ENCODE measurements around the gene GNG4. TPM values are rescaled to one million over a fixed set of nuclear protein-coding genes. Genes with fewer than 3 reads are reported as not detected.

GNG4 gene
- total and polyA plus RNA-seq, 12 donors: 0.22 to 25.8 (median 3.8) TPM; not detected in 2

DNA sequence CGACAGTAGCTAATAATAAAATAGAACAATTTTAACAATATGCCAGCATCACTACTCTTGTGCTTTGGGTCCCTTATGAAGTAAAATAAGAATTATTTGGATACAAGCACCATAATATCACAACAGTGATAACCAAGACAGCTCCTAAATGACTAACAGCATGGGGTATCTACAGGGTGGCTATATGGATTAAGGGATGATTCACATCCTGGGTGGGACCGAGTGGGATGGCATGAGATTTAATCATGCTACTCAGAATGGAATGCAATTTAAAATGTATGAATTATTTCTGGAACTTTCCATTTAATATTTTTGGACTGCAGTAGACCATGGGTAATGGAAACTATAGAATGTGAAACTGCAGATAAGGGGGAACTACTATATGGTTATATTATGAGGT is 117.2 kb downstream of the GNG4 start:
- no peaks in the 10 kb centered on the region for H3K36me3 ChIP-seq (replicated peaks in 1 of 2)
- H3K27me3 ChIP-seq: no peaks in the 10 kb centered on the region
- WGBS, 4 donors: 78 to 87% (median 85%) methylated on average over 2 of the region's 2 CpGs
- TF ChIP-seq, protein P1, sequence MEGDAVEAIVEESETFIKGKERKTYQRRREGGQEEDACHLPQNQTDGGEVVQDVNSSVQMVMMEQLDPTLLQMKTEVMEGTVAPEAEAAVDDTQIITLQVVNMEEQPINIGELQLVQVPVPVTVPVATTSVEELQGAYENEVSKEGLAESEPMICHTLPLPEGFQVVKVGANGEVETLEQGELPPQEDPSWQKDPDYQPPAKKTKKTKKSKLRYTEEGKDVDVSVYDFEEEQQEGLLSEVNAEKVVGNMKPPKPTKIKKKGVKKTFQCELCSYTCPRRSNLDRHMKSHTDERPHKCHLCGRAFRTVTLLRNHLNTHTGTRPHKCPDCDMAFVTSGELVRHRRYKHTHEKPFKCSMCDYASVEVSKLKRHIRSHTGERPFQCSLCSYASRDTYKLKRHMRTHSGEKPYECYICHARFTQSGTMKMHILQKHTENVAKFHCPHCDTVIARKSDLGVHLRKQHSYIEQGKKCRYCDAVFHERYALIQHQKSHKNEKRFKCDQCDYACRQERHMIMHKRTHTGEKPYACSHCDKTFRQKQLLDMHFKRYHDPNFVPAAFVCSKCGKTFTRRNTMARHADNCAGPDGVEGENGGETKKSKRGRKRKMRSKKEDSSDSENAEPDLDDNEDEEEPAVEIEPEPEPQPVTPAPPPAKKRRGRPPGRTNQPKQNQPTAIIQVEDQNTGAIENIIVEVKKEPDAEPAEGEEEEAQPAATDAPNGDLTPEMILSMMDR (IDR thresholded peaks at IDR 0.05): no peak
- no peak for TF ChIP-seq POLR2A (IDR thresholded peaks at IDR 0.05)
- no peak overlapping the region for H3K27ac ChIP-seq
- H3K4me3 ChIP-seq: no peak overlapping the region
- intact Hi-C loops (cut with DNase I): no loop called here
- H3K9me3 ChIP-seq (replicated peaks in 1 of 3): no peaks in the 10 kb centered on the region
- DNase-seq: no peak
- H3K4me1 ChIP-seq (replicated peaks in 1 of 2): no peaks in the 10 kb centered on the region

DNA sequence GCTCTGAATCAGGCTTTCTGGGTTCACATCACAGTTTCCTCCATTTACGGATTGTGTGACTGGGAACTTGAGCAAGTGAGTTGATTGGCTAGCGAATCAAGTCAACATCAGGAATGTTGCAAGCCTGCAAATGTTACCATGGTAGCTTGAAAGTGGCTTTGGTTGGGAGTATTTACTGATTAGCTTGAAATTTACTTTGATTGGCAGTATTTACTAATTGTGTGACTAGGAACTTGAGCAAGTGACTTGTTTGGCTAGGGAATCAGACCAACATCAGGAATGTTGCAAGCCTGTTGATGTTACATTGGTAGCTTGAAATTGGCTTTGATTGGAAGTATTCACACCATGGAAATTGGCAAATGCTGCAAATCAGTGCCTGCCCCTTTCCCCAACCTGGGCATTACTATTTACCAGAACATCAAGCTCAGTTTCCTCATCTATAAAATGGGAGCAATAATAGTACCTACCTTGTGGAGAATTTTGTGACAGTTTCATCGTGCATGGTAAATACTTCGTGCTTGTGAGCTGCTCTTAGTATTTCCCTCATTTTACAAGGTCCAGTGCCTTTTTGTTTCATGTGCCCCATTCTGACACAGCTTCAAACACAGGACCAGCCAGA is 122.3 kb downstream of the GNG4 start:
- Histone ChIP-seq H3K27me3 (no peaks in the 10 kb centered on the region), H3K4me3 (no peak overlapping the region), H3K27ac (no peak overlapping the region), H3K4me1 (replicated peaks in 1 of 2) (no peaks in the 10 kb centered on the region), H3K36me3 (replicated peaks in 1 of 2) (no peaks in the 10 kb centered on the region), H3K9me3 (replicated peaks in 1 of 3) (no peaks in the 10 kb centered on the region)
- intact Hi-C loops (cut with DNase I): no loop called here
- WGBS, 4 donors: 87 to 95% (median 90%) methylated on average over 4 of the region's 4 CpGs
- DNase-seq: no peak
- TF ChIP-seq POLR2A (IDR thresholded peaks at IDR 0.05): no peak
- TF ChIP-seq, protein P1 (IDR thresholded peaks at IDR 0.05): no peak

DNA sequence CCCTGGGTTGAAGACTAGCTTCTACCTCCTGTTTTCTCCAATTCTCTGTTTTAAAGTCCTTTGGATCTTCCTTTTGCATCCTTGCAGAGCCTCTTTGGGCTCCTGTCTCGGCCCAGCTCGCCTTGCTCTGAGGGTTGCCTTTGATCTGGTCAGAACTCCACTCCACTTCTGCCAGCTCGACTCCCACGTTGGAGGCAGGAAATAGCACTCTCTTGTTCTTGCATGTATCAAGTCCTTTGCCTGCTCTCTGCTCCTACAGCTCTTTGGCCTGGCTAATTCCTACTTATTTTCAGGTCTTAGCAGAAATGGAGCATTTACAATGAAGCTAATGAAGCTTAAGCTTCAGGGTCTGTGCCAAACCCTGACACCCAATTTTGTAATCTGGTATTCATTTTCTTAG is 124.3 kb downstream of the GNG4 start:
- Histone ChIP-seq H3K4me1 (replicated peaks in 1 of 2) (no peaks in the 10 kb centered on the region), H3K4me3 (no peak overlapping the region)
- intact Hi-C loops (cut with DNase I): no loop called here

DNA sequence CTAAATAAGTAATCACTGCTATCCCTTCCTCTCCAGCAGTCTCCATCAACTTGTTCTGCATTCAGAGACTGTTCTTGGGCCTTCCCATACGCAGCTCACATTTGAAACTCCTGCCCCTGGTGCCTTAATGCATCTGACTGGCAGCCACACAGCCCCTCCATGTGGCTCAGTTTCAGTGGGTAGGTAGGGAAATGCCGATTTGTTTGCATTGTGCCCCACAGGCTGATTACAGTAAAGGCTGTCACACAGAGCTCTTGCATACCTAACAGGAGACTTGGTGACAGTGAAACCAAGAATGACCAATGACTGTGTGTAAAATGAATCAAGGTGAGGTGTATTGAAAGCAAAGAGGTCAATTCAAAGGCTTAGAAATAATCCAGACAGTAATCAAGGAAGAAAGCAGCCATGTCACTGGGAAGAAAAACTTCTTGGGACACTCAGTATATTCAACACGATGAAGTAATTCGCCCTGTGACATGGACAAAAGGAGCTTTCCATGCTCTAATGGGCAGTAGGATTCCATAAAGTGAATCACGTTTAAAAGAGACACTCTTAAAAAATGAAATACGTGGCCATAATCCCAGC is 132.6 kb downstream of the GNG4 start:
- Histone ChIP-seq H3K36me3 (replicated peaks in 1 of 2) (no peaks in the 10 kb centered on the region), H3K4me3 (no peak overlapping the region), H3K9me3 (replicated peaks in 1 of 3) (no peaks in the 10 kb centered on the region), H3K27ac (no peak overlapping the region), H3K27me3 (no peaks in the 10 kb centered on the region), H3K4me1 (replicated peaks in 1 of 2) (no peaks in the 10 kb centered on the region)
- DNase-seq: no peak
- no peak for TF ChIP-seq POLR2A (IDR thresholded peaks at IDR 0.05)
- TF ChIP-seq, protein P1 (IDR thresholded peaks at IDR 0.05): no peak
- 74 to 83% (median 82%) methylated on average over 6 of the region's 6 CpGs for WGBS, 4 donors
- intact Hi-C loops (cut with DNase I): loop anchor here in 1 of 2 donors (10.0 kb wide), 1 partner anchor 268 kb away; no protein-coding TSS in a partner anchor

More for the DNA sequence above, 124.3 kb downstream of the GNG4 start:
- Histone ChIP-seq H3K27me3 (no peaks in the 10 kb centered on the region), H3K27ac (no peak overlapping the region), H3K9me3 (replicated peaks in 1 of 3) (no peaks in the 10 kb centered on the region), H3K36me3 (replicated peaks in 1 of 2) (no peaks in the 10 kb centered on the region)
- TF ChIP-seq, protein P1 (IDR thresholded peaks at IDR 0.05): no peak
- no peak for TF ChIP-seq POLR2A (IDR thresholded peaks at IDR 0.05)
- DNase-seq: no peak
- WGBS, 4 donors: 60 to 64% (median 61%) methylated on average over 4 of the region's 4 CpGs

Data from adrenal gland (tissue), 12 donors.